Keratinocyte (primary cell): Measurements from ENCODE around the gene CDKN1B. TPM values are rescaled to one million over a fixed set of nuclear protein-coding genes. Genes with fewer than 3 reads are reported as not detected.

Experiments
- DNase-seq: peaks from one replicate; pipeline ENCODE4 v3.0.0-alpha.2; 2011; ENCODE audit warnings: low read depth, missing footprints, low spot score
- FAIRE-seq: peaks from 2 replicates; lab custom pipeline; 2011; peaks lifted over from hg19 to GRCh38; lab: Jason Lieb, UNC
- H2AFZ ChIP-seq: 2 replicates; pipeline ENCODE4 v1.6.0; 2012; ENCODE audit warnings: low read length, control low read depth, inconsistent platforms; ENCODE audit not compliant: control insufficient read depth
- H3K27ac ChIP-seq: 2 replicates; pipeline ENCODE4 v1.5.1; 2011; ENCODE audit warnings: low read length; ENCODE audit not compliant: control insufficient read depth, insufficient read depth
- H3K27me3 ChIP-seq: 3 replicates; pipeline ENCODE4 v1.6.0; 2011; ENCODE audit warnings: low read length; ENCODE audit not compliant: control insufficient read depth, insufficient read depth; ENCODE audit errors: extremely low read depth
- H3K36me3 ChIP-seq, 2 experiments: 2 replicates in 1 of 2; 3 replicates in 1 of 2; pipeline ENCODE4 v1.5.1; 2011; ENCODE audit warnings: low read length in 2 of 2, mild to moderate bottlenecking in 1 of 2; ENCODE audit not compliant: control insufficient read depth in 2 of 2, insufficient read depth in 2 of 2; ENCODE audit errors: extremely low read depth in 1 of 2
- H3K4me1 ChIP-seq: 3 replicates; pipeline ENCODE4 v1.5.1; 2011; ENCODE audit warnings: low read length; ENCODE audit not compliant: control insufficient read depth, insufficient read depth; ENCODE audit errors: extremely low read depth
- H3K4me2 ChIP-seq: 3 replicates; pipeline ENCODE4 v1.6.0; 2011; ENCODE audit warnings: low read depth, low read length; ENCODE audit not compliant: control insufficient read depth, insufficient read depth; ENCODE audit errors: extremely low read depth
- H3K4me3 ChIP-seq, 3 experiments: fragments of 200-600 bp in 1 of 3; sonication (generic) in 1 of 3; 2 replicates in 2 of 3; 3 replicates in 1 of 3; pipeline ENCODE4 v1.5.1; 2011 to 2016; ENCODE audit warnings: low read length in 3 of 3, mild to moderate bottlenecking in 3 of 3, control low read depth in 2 of 3, inconsistent platforms in 1 of 3, low read depth in 1 of 3, mixed read lengths in 1 of 3, mixed run types in 1 of 3, moderate library complexity in 1 of 3; ENCODE audit not compliant: control insufficient read depth in 2 of 3, insufficient read depth in 2 of 3; ENCODE audit errors: extremely low read depth in 1 of 3
- H3K79me2 ChIP-seq: 2 replicates; pipeline ENCODE4 v1.6.0; 2012; ENCODE audit warnings: low read length; ENCODE audit not compliant: control insufficient read depth, insufficient read depth
- H3K9ac ChIP-seq: 3 replicates; pipeline ENCODE4 v1.6.0; 2011; ENCODE audit warnings: low read length; ENCODE audit not compliant: control insufficient read depth, insufficient read depth; ENCODE audit errors: extremely low read depth
- H3K9me1 ChIP-seq: 3 replicates; pipeline ENCODE4 v1.6.0; 2011; ENCODE audit warnings: low read length; ENCODE audit not compliant: control insufficient read depth, insufficient read depth; ENCODE audit errors: extremely low read depth
- H3K9me3 ChIP-seq: 2 replicates; pipeline ENCODE4 v1.5.1; 2012; ENCODE audit warnings: low read depth, low read length; ENCODE audit not compliant: control insufficient read depth
- H4K20me1 ChIP-seq: 3 replicates; pipeline ENCODE4 v1.6.0; 2011; ENCODE audit warnings: low read length; ENCODE audit not compliant: control insufficient read depth, insufficient read depth; ENCODE audit errors: extremely low read depth
- EZH2 ChIP-seq: IDR thresholded peaks from one replicate; pipeline ENCODE4 v1.6.1; 2012; ENCODE audit warnings: inconsistent platforms, mild to moderate bottlenecking, low read length, moderate library complexity
- dilution Hi-C: fragments of 300-500 bp; cut with MboI; formaldehyde crosslinking; loops from one replicate; pipeline ENCODE4 v1.7.0; 2020; ENCODE audit warnings: low sequenced_read_pairs; ENCODE audit not compliant: extremely low pct_ligation_motif_present
- polyA plus RNA-seq, 5 experiments: library from polyadenylated mRNA; depleted of rRNA in 3 of 5; stranded (reverse) in 3 of 5; stranded (forward) in 1 of 5; unstranded in 1 of 5; fragments of >200 nt; gene quantifications; 1 replicate in 1 of 5; 2 replicates in 3 of 5; 3 replicates in 1 of 5; pipeline versions ENCODE4 v1.2.1 to v1.2.3, GENCODE V29; 2011 to 2012; ENCODE audit warnings: missing spikeins in 2 of 5, low read depth in 1 of 5, low replicate concordance in 1 of 5
- TF ChIP-seq, protein P1 (sequence below), 3 experiments: IDR thresholded peaks in 1 of 3; conservative IDR thresholded peaks in 1 of 3; optimal IDR thresholded peaks in 1 of 3; 2 replicates in 2 of 3; 3 replicates in 1 of 3; pipeline versions ENCODE3 to v1.5.1; 2011; ENCODE audit warnings: low read length in 3 of 3, mild to moderate bottlenecking in 3 of 3, moderate library complexity in 2 of 3, control low read depth in 1 of 3, inconsistent platforms in 1 of 3; ENCODE audit not compliant: insufficient read depth in 2 of 3; ENCODE audit errors: extremely low read depth in 1 of 3

The CDKN1B gene
- polyA plus RNA-seq, 1 donor (not counting 4 experiments of a cell fraction or from before 2014, with no cell fraction given): 5.1 TPM

- dilution Hi-C loops: no loop called here
- no peaks in the 10 kb centered on the region for H3K4me1 ChIP-seq
- no peaks in the 10 kb centered on the region for H4K20me1 ChIP-seq
- FAIRE-seq: no peak
- H2AFZ ChIP-seq: no peak overlapping the region
- DNase-seq: no peak
- no peak overlapping the region for H3K9ac ChIP-seq
- no peaks in the 10 kb centered on the region for H3K36me3 ChIP-seq
- H3K4me2 ChIP-seq: no peak overlapping the region
- H3K9me1 ChIP-seq: no peaks in the 10 kb centered on the region
- no peaks in the 10 kb centered on the region for H3K27me3 ChIP-seq
- no peak overlapping the region for H3K27ac ChIP-seq
- TF ChIP-seq, protein P1, sequence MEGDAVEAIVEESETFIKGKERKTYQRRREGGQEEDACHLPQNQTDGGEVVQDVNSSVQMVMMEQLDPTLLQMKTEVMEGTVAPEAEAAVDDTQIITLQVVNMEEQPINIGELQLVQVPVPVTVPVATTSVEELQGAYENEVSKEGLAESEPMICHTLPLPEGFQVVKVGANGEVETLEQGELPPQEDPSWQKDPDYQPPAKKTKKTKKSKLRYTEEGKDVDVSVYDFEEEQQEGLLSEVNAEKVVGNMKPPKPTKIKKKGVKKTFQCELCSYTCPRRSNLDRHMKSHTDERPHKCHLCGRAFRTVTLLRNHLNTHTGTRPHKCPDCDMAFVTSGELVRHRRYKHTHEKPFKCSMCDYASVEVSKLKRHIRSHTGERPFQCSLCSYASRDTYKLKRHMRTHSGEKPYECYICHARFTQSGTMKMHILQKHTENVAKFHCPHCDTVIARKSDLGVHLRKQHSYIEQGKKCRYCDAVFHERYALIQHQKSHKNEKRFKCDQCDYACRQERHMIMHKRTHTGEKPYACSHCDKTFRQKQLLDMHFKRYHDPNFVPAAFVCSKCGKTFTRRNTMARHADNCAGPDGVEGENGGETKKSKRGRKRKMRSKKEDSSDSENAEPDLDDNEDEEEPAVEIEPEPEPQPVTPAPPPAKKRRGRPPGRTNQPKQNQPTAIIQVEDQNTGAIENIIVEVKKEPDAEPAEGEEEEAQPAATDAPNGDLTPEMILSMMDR (optimal IDR thresholded peaks at IDR 0.05 in 1 of 3, IDR thresholded peaks at IDR 0.05 in 1 of 3, conservative IDR thresholded peaks at IDR 0.05 in 1 of 3; ENCODE audit: extremely low read depth in 1 of 3, insufficient read depth in 2 of 3, low read length in 3 of 3): no peak
- no peaks in the 10 kb centered on the region for H3K79me2 ChIP-seq
- no peaks in the 10 kb centered on the region for H3K9me3 ChIP-seq
- no peak overlapping the region for H3K4me3 ChIP-seq
Measured at GRCh38 chr12:12673296-12673695, 43.9 kb upstream of the CDKN1B start.

GRCh38 chr12:12676605-12677004, 40.6 kb upstream of the CDKN1B start:
- H3K27ac ChIP-seq: no peak overlapping the region
- H2AFZ ChIP-seq: no peak overlapping the region
- DNase-seq (no peak), FAIRE-seq (no peak)
- no peaks in the 10 kb centered on the region for H3K9me1 ChIP-seq
- no peaks in the 10 kb centered on the region for H4K20me1 ChIP-seq
- no peaks in the 10 kb centered on the region for H3K79me2 ChIP-seq
- no peak overlapping the region for H3K4me2 ChIP-seq
- no peaks in the 10 kb centered on the region for H3K4me1 ChIP-seq
- H3K4me3 ChIP-seq: no peak overlapping the region
- dilution Hi-C loops: no loop called here
- H3K9ac ChIP-seq: no peak overlapping the region
- TF ChIP-seq, protein P1 (optimal IDR thresholded peaks at IDR 0.05 in 1 of 3, IDR thresholded peaks at IDR 0.05 in 1 of 3, conservative IDR thresholded peaks at IDR 0.05 in 1 of 3; ENCODE audit: extremely low read depth in 1 of 3, insufficient read depth in 2 of 3, low read length in 3 of 3): no peak
- TF ChIP-seq EZH2: no peak
- H3K36me3 ChIP-seq: no peaks in the 10 kb centered on the region
- no peaks in the 10 kb centered on the region for H3K27me3 ChIP-seq
- no peaks in the 10 kb centered on the region for H3K9me3 ChIP-seq
